Fibroblast of skin of back (primary cell): ENCODE measurements around the gene ARPC1B. TPM values are rescaled to one million over a fixed set of nuclear protein-coding genes. Genes with fewer than 3 reads are reported as not detected.
"Not testable (repeated sequence)": the region's sequence is repeated elsewhere in the genome, so short reads cannot be mapped to it uniquely, and the experiment has no call there.

Source experiments
- DNase-seq: peaks from one replicate; pipeline ENCODE4 v3.0.0-alpha.2; 2013
- polyA plus RNA-seq, 2 experiments: library from polyadenylated mRNA; unstranded; fragments of 120-200 nt; gene quantifications; one replicate each; pipeline ENCODE4 v1.2.1, GENCODE V29; 2013; ENCODE audit not compliant: insufficient read length in 2 of 2

Gene ARPC1B
- 200 TPM for polyA plus RNA-seq (2013, experiment 1 of 2; ENCODE audit: insufficient read length)
- polyA plus RNA-seq (2013, experiment 2 of 2; ENCODE audit: insufficient read length) = 118 TPM

DNA sequence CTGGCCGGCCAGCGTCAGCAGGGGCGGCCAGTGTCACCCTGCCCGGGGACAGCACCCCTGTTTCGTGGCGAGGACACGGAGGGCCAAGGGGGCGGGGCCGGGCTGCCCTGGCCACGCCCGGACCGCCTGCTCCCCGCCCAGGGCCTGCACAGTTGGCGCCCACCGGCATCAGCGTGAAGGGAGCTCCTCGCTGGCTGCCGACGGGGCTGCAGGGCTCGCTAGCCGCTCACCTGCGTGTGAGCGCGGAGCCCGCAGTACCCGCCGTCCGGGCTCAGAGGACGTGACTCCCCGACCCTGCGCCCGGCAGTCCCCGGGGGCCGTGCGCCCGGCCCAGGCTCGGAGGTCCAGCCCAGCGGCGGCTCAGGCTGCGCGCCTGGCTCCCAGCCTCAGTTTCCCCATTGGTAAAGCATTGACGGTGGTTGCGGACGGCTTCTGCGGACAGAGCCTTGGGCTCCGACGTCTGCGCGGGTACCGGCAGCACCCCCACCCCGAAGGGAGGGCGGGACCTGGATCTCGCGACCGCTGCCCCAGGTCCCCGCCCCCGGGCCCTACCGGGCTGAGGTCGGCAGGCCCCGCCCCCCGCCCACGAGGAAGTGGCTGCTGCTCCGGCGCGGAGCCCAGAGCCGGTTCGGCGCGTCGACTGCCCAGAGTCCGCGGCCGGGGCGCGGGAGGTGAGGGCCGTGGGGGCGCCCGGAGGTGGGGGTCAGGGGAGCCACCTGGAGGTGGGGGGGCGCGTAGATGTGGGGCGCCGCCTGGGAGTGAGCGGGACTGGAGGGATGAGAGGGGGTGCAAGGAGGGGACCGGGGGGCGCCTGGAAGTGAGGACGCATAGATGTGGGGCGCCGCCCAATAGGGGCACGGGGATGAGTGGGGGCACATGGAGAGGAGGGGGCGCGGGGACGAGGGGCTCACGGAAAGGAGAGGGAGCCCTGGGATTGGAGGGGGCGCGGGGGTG is at the start of gene ARPC1B:
TSS of gene ARPC1B (plus strand) at position 620 of the 954 bp plus-strand sequence. CDS start 10,985 bp downstream, outside the sequence.
- peak; percentile 73 for DNase-seq

DNA sequence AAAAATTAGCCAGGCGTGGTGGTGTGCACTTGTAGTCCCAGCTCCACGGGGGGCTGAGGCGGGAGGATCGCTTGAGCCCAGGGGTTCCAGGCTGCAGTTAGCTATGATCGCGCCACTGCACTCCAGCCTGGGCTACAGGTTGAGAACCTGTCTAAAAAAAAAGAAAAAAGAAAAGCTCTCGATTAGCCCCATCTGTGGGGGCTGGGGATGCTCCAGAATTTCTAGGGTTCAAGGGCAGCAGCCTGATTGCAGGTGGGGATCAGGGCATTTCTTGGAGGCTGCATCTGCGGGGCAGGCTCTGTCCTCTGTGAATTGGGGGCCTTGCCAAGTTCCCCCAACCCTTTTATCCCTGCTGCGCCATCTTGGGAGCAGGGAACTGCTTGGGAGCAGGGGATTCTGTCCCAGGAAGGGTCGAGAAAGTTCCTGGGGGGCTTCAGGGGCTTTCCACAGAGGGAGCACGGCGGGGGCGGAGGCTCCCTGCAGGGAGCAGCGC is 49.5 kb upstream of the ARPC1B start:
- DNase-seq = no peak

DNA sequence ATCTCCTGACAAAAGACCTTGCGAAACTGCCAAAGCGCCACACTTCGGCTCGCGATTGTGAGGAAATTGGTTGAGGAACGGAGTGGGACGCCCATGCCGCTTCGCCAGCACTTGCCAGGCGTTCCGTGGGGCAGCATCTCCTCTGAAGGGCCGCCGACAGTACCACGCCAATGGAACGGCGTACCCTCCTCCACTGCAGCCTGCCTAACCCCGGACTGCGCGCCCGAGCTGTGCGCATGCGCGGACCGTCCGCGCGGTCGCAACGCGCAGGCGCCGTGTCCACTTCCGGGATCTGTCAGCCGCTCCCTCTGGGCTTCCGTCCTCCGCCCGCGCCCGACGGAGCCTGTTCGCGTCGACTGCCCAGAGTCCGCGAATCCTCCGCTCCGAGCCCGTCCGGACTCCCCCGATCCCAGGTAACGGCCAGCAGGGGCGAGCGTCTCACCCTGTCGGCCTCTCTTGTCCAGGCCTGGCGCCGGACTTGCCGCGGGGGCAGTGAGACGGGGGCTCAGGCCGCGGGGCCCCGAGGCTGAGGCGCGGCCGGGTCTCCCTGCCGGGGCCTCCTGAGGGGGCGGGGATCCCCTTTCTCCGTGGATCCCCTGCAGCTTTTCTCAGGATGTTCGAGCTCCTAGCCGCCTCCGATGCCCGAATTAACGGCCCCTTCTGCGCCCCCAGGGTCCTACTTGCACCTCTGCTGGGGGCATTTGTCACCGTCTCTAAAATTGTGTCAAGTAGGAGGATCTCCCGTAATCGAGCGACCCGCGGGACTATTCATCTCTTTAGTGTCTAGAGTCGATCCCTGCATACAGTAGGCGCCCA is 48.7 kb upstream of the ARPC1B start, which contains the start of gene ARPC1A:
TSS of gene ARPC1A (plus strand) at position 307 of the 816 bp plus-strand sequence. CDS start 7,456 bp downstream, outside the sequence.
- peak; percentile 90 for DNase-seq

DNA sequence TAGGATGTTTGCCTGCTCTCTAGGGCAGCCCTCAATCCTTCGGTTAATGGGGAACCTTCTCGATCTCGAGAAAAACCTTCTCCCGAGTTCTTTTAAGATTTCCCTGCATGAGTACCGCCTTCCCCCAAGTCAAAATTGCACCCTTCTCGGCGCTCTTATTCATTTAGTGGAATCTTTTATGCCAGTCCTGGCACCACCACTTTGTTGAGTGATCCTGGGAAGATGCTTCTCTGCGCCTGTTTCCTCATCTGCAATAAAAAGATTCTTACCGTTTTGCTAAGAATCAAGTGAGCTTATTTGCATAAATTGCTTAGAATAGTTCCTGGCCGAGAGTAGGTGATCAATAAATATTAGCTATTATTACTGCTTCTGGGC is 48.1 kb upstream of the ARPC1B start:
- DNase-seq = no peak

DNA sequence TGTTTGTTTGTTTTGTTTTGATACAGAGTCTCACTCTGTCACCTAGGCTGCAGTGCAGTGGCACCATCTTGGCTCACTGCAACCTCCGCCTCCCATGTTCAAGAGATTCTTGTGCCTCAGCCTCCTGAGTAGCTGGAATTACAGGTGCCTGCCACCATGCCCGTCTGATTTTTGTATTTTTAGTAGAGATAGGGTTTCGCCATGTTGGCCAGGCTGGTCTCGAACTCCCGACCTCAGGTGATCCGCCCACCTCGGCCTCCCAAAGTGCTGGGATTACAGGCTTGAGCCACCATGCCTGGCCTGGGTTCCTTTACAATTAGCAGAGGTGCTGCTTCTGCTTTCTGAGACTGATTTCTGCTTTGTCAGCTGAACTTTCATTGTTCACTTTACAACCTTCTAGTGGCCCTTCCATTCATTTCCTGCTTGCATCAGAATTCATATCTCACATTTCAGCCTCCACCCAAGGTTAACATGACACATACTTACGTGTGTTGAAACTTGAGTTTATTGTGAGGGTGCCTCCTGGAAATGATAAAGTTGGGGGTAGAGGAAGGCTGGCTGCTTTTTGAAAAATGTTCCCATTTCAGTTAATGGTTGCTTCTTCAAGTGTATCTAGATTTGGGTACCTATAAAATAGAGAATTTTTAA is 44.1 kb upstream of the ARPC1B start:
- DNase-seq = peak; percentile 82

DNA sequence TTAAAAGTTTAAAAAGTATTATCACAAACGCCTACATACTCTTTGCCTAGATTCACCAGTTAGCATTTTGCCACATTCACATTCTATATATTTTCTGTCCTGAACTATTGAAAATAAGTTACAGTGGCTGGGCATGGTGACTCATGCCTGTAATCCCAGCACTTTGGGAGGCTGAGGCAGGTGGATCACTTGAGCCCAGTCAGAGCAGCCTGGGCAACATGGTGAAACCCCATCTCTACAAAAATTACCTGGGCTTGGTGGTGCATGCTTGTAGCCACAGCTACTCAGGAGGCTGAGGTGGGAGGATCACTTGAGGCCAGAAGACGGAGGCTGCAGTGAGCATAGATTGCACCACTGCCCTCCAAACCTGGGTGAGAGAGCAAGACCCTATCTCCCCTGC is 43.5 kb upstream of the ARPC1B start:
- DNase-seq = no peak

DNA sequence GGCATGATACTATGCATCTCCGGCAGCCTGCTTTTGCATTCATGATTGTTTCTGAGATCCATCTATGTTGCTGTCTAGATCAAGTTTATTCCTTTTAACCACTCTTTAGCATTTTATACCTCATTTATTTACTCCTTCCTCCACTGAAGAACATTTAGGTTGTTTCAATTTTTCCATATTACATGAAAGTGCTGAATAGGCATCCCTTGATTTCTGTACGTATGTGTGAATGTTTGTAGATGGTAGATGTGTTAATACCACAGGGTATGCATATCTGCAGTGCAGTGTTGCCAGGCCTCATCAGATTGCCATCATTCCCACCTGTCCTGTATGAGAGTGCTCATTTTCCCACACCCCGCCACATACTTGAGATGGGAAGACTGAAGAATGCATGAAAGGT is 34.9 kb upstream of the ARPC1B start:
- no peak for DNase-seq

DNA sequence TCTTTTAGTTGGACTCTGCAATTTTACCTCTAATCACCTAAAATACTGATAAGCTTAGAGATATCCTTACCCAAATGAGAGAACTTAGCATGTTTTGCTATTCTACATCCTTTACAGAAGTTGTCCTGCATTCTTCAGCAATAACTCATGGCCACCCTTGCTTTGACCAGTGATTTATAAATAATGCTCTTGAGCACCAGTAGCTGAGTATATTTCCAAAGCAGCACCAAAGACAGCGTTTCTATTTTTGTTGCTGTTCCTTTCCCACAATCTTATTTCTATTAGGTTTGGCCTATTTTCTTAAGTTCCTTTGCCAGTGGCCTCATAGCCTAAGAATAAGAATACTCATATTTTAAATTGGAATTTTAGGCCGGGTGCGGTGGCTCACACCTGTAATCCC is 33.9 kb upstream of the ARPC1B start:
- peak; percentile 17 for DNase-seq

DNA sequence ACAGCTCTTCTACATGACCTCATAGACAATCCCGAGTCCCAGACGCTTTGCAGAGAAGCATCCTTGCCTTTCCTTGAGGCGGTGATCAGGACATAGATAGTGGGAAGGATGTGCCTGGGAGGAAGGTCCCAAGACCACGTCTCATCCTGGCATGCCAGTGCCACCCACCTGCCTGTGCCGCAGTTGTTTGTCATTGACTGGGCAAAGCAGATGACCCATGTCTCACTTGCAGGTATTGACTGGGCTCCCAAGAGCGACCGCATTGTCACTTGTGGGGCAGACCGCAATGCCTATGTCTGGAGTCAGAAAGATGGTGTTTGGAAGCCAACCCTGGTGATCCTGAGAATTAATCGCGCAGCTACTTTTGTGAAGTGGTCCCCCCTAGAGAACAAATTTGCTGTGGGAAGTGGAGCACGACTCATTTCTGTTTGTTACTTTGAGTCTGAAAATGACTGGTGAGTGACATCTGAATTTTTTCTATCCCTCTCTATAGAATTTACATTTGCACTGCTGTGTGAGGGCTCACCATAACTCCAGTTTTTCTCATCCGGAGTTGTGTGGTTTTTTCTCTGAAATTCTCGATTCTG is 30.4 kb upstream of the ARPC1B start:
- no peak for DNase-seq

DNA sequence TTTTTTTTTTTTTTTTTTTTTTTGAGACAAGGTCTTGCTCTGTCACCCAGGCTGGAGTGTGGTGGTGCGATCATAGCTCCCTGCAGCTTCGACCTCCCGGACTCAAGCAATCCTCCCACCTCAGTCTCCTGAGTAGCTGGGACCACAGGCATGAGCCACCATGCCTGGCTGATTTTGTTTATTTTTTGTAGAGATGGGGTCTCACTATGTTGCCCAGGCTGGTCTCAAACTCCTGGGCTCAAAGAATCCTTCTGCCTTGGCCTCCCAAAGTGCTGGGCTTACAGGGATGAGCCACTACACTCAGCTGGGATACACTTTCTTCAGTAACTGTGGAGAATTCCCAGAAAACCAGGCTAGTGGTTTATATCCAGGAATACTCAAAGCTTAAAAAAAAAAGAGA is 23.9 kb upstream of the ARPC1B start:
- not testable (repeated sequence) for DNase-seq

DNA sequence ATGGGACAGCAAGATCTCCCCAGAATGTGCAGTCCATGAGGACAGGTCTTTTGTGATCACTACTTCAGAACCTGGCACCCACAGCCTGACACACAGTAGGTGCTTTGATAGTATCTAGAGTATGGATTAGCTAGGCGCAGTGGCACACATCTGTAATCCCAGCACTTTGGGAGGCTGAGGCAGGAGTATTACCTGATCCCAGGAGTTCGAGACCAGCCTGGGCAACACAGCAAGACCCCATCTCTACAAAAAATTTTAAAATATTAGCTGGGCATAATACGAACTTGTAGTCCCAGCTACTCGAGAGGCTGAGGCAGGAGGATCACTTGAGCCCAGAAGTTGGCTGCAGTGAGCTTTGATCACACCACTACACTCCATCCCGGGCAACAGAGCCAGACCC is 22.3 kb upstream of the ARPC1B start:
- DNase-seq = no peak

DNA sequence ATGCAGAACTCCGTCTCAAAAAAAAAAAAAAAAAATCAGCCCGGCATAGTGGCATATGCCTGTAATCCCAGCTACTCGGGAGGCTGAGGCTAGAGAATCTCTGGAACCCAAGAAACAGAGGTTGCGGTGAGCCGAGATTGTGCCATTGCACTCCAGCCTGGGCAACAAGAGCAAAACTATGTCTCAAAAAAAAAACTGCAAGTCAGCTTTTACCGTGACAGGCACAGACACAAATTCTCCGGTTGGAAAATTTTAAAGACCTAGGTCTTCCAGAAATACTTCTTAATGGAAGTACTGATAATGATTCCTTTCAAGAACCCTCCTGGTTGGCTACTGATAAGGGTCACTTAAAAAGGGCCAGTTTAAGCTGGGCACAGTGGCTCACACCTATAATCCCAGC is 19.4 kb upstream of the ARPC1B start:
- no peak for DNase-seq

DNA sequence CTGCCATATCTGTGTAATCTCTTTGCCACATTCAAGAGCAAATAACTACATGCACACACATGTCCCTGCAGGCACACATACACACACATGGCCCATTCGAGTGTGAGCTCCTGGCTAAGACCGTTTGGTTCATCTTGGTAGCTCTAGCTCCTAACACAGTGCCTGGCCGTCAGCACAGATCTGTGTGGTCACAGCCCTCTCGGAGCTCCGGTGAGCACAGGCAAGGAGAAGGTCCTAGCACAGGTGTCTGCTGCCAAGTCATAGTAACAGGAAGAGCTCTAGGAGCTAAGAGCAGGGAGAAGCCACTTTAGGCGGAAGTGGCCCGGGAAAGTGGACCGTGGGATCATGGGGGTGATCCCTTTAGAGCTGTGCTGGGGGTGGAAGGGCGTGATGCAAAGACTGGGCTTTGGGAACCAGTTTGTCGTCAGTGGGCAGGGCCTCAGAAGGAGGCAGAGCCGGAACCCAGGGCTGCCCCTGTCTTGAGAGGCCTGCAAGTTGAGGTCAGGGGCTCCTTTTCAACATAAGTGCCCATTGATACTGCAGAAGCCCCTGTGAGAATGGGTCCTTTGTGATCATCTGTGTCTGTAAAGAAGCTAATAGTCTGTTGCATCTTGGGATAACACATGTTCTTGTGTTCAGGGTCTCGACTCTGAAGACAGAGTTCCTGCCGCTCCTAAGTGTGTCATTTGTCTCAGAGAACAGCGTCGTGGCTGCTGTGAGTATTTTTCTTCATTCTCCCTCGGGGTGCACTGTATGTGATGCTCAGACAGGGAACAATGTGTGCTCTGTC is 16.6 kb upstream of the ARPC1B start:
- no peak for DNase-seq

DNA sequence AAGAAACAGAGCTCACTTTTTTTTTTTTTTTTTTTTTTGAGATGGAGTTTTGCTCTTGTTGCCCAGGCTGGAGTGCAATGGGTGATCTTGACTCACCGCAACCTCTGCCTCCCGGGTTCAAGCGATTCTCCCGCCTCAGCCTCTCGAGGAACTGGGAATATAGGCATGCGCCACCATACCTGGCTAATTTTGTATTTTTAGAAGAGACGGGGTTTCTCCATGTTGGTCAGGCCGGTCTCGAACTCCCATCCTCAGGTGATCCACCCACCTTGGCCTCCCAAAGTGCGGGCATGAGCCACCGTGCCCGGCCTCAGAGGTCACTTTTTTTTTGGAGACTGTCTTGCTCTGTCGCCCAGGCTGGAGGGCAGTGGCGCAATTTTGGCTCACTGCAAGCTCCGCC is 16.0 kb upstream of the ARPC1B start:
- not testable (repeated sequence) for DNase-seq

DNA sequence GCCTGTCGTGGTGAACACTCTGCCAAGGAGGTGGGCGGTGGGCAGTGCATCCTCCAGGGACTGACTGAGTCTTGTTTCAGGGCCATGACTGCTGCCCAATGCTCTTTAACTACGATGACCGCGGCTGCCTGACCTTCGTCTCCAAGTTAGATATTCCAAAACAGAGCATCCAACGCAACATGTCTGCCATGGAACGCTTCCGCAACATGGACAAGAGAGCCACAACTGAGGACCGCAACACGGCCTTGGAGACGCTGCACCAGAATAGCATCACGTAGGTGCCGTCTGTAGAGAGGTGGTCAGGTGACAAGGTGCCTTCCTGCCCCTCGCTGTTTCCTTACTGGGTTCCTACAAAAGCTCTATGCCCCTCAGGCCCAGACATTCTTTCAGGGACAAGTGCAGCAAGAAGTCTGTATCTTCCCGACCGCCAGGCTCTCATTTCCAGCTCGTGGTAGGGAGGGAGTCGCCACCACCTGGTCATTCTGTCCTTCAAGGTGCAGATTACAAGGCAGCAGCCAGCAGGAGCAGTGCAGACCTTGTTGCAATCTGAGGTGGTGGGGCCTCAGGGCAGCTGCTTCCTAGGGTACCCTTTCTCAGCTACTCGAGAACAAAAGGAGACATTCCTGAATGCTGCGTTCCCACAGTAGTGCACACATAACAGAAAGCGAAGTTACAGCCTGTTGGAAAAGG is 14.9 kb upstream of the ARPC1B start:
- DNase-seq = no peak

DNA sequence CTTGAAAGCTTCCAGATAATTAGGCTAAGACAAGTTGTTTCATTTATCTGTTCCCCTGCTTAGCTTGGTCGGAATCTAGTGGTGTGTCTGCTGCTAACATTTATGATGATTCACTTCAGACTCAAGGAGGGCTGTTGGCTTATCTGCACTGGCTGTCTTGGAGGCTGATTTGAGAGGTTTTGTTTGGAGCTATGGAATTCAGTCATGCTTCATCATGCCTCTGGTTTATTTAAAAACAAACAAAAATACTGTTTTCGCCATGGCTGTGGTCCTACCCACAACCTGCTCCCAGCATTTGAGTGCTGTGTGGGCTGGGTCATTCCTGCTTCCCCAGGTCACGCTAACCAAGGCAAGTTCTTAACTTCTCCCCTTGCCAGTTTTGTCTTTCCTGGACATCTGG is 11.7 kb upstream of the ARPC1B start:
- DNase-seq = peak; percentile 42

DNA sequence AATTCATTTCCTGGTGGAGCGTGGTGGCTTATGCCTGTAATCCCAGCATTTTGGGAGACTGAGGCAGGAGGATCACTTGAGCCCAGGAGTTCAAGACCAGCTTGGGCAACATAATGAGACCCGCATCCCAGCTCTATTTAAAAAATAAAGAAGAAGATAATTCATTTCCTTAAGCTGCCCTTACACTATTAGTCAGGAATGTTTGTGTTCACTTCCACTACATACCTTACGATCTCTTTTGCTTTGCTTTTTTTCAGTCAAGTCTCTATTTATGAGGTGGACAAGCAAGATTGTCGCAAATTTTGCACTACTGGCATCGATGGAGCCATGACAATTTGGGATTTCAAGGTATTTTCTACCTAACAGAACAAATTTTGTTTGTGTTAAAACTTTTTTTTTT is 11.2 kb upstream of the ARPC1B start:
- DNase-seq = no peak

DNA sequence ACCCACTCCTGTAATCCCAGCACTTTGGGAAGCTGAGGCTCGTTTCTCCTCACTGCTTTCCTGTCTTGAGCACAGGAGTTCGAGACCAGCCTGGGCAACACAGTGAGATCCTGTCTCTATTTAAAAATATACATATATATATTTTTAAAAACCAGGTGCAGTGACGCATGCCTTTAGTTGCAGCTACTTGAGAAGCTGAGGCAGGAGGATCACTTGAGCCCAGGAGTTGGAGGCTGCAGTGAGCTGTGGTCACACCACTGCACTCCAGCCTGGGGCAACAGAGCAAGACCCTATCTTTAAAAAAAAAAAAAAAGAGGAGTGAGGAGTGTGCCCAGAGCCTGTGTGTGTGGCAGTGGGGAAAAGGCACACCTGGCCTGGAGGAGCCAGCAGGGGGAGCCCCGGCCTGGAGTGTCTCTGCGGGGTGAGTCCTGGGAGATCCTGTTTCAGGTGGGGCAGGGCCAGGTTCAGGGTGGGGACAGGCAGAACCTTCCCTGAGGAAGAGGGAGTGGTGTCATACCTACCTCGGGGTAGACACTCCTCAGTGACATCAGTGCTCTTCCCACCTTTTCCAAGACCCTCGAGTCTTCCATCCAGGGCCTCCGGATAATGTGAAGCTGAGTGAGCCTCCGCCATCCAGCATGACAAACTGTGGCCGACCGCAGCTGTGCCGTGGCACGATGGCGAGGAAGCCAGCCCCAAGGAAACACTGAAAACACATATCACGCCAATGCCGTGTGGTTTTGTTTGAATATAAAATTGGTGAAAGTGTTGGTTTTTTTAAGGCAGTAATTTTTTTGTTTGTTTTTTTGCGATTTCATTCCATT is 9.0 kb upstream of the ARPC1B start:
- DNase-seq = no peak

DNA sequence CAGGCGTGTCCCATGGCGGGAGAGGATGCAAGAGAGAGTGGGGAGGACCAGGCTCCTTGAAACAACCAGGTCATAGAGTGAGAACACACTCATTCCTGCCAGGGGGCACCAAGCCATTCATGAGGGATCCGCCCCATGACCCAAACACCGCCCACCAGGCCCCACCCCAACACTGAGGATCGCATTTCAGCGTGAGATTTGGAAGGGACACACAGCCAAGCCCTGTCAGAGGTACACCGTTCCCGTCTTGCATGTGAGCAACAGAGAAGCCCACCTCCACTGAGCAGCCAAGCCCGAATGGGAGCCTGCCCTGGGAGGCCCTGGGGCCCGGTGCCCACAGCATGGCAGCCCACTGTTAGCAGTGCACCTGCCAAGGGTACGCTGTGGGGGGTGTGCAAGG is 7.9 kb upstream of the ARPC1B start:
- DNase-seq = no peak
